Measurements from ENCODE around the gene LRRC71.

LRRC71 gene

DNA sequence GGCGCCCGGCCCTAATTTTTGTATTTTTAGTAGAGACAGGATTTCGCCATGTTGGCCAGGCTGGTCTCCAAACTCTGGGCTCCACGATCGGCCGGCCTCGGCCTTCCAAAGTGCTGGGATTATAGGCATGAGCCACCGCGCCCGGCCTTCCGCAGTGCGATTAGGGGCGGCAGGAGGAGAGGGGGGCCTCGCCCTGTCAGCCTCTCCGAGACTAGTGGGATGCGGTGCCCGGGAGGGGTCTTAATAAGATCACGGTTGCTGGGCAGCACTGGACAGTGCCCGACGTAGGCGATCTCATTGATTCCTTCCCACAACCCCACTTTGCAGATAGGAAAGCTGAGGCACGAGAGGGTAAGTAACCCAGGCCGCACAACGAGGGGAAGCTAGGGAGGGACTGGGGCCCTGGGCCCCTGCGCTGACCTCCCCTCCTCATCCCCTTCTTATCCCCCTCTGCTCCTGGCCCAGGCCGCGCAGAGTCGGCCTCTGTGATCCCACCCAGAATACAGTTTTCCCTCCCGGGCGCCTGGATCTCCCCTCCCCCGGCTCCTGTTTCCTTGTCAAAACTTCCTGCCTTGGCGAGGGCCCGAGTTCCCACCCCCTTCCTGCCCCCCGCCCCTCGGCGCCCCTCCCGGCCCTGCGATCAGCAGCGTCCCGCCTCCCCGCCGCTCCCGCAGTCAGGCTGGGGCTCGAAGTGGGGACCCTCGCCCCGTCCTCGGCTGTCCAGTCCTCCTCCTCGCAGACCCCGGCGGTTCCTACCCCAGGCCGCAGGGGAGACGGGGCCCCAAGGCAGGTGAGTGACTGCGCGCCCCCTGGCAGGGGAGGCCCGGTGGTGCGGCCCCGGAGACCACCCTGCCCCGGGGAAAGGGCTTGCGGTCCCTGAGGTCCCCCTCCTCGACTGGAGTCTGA, 27.1 kb upstream of the LRRC71 start, which contains the start of gene PEAR1:
PEAR1 (plus strand) TSS at position 671 of the 906 bp plus-strand sequence. CDS start 10,209 bp downstream, outside the sequence.
- no peak for DNase-seq

DNA sequence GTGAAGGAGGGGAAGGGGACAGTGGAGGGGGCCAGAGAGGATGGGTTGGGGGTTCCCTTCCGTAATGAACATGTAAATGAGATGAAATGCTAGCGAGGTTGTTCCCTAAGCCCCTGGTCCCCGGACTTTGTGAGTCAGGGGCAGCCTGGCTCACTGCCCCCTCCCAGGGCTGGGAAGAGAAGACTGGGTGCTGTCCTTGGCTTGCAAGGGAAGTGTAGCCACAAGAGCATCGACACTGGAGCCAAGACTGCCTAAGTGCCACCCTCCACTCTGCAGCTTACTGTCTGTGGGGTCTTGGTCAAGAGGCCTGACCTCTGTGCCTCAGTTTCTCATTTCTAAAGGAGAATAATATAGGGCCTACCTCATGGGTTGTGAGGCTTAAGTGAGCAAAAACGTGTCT, 26.4 kb upstream of the LRRC71 start:
- no peak for DNase-seq

DNA sequence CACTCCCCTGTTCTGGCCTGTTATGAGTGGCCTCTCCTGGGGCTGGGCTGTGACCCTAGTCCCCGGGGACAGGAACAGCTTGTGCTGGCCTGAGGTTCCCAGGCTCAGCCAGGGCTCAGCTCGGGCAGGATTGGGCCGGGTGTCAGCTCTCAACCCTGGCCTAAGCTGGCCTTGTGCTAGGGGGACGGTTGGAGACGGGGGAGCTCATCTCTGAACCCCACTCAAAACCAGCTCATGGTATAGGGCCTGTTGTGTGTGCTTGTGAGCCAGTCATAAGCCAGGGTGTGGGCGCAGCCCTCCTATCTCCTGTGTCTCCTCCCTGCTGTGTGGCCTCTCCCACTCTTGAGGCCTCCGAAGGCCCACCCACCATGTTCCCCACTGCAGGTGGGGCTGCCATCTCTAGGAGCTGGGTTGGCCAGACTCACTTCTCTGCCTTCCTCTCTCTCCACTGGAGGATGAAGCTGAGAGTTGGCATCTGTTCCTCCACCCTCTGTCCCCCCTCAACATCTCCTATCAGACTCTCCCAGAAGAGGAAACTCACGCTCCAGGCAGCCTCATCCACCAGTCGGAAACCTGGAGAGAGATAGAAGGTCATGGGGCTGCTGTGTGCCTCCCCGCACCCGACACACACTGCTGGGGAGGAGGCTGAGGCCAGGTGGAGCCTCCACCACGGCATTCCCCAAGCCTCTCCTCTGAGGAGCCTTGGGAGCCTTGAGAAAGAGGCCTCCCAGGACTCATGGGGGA, 25.5 kb upstream of the LRRC71 start:
- no peak for DNase-seq

DNA sequence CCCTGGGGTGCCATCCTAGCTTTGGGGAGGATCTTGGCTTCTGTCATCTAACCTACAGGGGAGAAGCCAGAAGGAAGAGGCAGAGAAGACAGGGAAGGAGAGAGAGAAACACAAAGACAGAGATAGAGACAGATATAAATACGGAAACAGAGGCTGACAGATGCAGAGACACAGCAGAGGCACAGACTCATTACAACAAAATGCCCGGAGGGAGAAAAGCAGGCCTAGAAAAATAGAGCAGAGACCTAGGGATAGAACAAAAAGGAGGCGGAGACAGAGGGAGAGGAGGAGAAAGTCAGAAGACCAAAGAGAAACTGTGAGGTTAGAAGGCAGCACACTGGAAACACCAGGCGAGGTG, 25.0 kb upstream of the LRRC71 start:
- no peak for DNase-seq

DNA sequence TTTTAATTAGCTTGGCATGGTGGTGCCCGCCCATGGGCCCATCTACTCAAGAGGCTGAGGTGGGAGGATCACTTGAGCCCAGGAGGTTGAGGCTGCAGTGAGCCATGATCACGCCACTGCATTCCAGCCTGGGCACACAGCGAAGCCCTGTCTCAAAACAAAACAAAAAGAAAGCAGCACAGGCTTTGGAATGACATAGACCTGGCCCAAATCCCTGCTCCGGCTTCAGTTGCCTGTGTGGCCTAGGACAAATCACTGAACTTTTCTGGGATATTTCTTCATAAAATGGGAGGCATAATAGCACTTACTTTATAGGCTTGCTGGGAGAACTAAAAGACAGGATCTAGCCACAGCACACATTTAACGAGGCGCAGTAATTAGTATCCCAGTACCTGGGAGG, 24.5 kb upstream of the LRRC71 start:
- DNase-seq, result no peak

DNA sequence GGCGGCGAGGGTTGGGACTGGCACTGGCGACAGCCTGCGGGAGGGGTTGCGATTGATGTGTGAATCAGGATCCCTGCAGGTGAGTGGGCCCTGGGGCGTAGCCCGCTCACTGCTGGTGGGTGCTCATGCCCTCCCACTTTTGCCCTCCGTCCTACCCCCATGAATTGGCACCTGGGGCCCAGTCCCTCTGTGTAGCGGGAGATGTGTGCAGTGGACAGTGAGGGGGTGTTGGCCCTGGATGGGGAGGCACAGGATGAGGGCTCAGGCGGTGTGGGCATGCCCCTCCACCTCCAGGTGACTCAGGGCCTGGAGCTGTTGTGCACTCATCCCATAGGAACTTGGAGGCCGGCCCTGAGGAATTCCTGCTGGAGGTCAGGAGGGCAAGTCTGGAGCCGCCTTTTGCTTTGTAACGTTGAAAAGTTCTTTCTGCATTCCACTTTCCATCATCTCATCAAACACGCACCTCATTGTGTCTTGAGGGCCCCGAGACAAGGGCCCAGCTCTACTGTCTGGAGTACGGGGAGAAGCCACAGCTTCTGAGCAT, 23.9 kb upstream of the LRRC71 start:
- DNase-seq, result no peak

DNA sequence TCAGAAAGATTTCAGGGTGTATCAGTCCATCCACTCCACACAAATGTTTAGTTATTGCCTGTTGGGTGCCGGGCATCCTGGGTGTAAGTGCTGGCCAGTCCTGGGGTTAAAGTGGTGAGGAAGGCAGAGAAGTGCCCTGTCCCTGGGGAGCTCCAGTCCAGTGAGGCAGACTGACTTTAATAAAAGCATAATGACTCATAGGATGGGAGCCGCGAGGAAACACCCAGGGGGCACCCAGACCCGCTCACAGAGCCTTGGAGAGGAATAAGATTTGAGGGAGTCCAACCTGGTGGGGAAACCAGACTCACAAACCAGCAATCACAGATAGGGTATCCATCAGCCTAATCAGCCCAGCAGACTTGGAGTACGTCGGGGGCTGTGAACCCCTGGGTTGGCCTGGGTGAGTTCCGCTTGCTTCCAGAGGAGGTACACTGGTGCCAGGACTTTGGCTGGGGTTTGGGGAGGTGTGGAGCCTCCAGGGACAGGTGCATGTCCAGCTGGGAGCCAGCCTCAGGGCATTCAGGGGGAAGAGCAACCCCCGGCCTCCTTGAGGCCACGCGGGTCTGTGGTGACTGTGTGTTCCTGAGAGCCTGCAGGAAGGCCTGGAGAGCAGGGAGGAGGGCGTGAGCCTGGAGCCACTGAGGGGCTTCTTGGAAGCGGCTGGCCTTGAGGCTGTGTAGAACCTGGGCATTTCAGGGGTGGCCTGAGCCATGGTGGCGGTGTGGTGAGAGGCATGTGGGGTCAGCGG, 23.2 kb upstream of the LRRC71 start:
- no peak for DNase-seq

DNA sequence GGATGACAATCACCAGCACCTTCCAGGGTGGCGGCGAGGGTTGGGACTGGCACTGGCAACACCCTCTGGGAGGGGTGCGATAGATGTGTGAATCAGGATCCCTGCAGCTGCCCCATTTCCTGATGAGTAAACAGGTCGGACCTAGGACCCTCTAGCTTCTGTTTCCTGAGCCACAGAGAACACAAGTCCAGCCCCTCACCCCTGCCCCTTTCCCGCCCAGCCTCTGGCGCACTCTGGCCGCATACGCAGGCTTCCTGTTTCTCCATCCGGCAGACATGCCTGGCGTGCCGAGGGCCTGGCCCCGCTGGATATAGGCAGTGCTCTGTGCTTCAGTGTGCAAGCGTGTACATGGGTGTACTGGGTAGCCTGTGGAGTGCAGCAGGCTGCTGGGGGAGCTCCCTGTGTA, 22.3 kb upstream of the LRRC71 start:
- no peak for DNase-seq

DNA sequence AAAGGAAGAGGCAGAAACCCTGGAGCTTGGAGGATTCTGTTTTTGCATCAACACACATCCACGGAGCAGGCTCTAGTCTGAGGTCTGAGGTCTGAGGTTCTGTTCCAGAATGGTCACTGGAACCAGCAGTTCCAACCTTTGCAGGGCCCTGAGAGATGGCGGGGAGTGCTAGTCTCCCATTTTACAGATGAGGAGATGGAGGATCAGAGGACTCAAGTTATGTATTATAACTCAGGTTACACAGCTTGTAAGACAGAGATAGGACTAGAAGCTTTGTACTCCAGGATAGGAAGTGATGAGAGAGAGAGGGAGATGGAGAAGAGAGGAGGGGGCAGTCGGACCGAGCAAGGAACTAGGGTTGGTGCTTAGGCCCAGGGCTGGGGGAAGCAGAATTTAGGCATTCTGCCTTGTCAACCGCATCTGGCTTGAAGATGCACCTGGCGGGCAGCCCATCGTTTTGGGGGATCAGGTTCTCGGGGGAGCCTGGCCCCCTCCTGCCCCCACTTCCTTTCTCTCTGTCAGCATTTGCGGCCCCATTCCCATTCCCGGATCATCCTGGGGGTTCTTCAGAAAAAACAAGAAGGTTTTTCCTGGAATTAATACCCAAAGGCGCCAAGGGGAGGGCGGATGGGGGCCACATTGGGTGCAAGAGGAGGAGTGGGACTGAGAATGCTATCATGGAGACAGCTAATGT, 21.3 kb upstream of the LRRC71 start:
- no peak for DNase-seq

DNA sequence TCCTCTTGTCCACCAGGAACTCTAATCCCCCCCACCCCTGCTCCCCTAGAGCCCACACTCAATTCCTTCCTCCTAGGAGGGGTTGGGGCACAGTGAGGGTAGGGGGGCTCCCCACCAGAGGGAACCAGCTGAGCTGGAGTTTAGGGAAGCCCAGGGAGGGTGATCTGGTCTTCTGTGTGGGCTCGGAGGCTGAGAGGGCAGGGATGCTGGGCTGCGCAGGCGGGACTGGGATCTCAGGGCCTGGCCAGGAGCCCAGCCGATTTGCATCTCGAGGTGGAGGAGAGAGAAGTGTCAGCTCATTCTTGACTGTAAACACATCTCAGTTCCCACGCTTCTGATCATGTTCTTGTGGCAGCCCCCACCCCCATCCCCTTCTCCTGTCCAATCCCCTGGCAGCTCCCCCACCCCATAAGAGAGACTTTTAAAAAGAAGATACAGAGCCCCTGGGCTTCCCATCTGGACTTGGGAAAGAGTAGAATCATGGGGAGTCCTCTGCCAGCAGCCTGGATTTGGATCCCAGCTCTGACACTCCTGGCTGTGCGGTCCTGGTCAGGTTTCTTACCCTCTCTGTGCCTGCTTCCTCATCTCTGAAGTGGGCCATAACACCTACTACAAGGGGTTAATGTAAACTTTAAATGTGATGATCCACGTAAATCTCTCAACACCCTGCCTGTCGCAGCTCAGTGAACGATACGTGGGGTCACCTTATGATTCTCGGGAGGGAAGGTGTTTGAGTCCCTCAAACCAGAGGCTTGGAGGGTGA, 20.3 kb upstream of the LRRC71 start:
- no peak for DNase-seq

DNA sequence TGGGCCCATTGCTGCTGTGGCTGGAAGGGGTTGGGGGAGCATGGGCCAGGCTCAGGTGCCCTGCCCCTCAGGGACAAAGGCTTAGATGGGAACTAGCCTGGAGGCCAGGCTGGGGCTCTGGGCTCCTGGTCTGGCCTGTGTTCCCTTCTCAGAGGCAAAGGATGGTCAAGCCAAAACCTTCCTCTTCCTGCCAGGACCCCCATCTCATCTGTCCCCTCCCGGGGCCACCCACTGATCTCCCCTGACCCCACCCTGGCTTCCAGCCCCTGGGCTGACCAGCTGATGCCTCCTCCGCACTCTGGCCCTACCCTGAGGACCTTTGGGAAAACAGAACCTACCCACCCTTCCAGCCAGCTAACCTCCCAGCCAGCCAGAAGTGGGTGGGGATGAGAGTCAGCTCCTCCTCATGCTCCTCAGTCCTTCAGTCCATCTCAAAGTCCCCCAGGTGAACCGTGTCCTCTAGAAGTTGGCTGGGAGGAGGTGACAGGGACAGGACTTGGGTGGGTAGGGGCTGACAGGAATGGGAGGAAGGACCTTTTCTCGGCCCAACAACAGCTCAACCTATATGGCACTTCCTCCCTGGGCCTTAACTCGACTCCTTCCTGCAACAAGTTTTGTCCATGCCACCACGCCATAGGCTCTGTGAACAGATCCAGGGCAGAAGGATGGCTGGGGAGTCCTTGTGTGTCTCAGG, 19.4 kb upstream of the LRRC71 start:
- no peak for DNase-seq

DNA sequence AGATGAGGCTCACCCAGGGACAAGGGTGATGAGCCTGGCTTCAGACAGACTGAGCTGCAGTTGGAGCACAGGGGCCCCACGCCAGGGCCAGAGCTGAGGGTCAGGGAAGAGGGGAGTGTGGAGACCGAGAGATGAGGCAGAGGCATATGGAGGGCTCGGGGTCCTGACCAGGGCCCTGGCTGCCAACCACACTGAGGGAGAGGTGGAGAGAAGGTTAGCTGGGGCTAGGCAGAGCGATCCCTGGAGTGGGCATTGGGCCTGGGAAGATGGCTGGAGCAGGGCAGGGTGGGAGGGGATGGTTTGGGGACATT, 18.9 kb upstream of the LRRC71 start:
- no peak for DNase-seq

DNA sequence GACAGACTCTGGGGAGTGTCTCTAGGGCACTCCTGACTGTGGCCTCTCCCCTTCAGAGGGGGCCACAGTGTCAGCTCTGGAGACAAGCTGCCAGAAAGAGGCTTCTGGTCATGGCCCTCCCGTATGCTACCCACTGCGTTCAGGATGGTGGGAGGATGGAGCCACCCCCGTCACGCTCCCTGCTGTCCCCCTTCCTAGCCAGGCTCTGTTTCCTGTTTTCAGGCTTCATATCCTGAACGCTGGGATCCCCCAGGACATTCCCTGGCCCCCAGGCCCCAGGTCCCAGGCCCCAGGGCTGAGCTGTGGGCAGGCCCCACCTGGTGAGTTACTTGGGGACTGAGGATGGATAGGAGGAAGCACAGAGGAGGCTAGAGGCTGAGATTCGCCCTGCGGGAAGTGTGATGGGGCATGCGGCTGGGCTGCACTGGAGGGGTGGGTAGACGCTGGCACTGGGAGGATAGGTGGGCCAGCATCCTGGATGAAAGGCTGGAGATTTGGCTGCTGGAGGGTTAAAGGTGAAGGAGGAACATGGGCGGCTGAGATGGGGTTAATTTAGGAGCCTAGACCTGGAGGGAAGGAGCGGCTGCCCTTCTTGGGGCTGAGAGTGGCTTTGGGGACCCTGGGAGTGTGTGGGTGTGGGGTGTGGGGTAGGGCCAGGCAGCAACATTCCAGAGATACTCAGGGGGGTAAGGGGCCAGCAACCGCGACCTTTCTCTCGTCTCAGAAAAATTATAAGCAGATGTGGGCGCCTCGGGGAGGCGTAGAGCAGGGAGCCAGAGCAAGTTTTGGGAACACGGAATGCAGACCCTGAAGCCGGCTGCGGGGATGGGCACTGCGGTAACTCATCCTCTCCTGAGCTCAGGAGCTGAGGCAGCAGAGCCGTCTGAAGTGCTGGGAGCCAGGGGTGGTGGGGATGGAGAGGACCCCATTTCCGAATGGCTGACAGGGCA, 18.2 kb upstream of the LRRC71 start:
- DNase-seq, result no peak

DNA sequence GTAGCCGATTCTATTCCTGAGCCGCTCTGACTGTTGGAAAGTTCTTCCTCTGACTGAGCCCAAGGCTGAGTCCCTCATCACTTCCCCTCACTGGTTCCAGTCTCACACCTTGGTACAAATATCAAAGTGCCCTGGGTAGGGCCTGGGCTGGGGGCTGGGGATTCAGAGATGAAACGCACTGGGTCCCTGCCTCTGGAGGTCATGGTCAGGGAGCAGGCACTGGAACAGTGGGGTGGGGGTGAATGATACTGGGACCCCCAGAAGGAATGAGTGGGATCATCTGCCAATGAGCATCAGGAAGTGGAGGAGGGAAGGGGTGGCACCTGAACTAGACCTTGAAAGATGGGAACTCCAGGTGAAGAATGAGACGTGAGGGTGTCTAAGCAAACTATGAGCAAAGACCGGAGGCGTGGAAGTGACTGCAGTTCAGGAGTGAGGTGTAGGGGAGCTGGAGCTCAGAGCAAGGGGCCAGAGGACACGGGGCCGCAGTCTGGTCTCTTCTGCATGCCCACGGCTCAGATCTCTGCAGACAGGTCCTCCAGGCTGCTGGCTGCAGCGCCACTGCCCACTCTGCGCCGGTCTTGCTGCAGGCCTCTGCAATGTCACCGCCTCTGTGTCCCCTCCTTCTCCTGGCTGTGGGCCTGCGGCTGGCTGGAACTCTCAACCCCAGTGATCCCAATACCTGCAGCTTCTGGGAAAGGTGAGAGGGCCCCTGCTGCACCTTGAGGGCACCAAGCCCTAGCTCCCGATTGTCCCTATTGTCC, 16.9 kb upstream of the LRRC71 start:
- no peak for DNase-seq

DNA sequence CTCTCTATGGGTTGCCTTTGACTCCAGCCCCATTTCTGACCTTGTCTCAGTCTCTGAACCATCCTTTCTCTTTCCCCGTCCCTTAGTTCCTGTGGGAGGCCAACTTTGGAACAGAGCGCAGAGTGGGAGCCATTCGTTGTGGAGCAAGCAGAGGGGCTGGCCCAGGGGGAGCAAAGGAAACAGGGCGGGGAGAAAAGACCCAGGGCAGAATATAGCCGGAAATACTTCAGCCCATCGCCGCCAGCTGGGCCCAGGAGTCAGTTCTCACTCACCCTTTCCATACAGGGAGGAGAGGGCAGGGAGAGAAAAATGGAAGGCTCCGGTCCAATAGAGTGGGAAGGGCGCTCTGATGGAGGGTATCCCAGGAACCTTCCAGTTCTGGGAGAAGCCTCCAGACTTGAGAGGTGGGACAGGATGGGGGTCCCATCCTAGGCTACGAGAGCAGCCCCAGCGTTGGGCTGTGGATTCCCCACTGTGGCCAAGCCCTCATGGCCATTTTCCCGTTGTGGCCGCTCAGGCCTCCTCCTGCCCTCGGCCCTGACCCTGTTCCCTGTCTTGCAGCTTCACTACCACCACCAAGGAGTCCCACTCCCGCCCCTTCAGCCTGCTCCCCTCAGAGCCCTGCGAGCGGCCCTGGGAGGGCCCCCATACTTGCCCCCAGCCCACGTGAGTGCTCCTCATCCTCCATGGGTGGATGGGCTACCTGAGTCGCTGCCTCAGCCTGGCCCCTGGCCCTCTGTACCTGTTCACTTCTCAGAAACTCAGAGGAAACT, 16.1 kb upstream of the LRRC71 start:
- DNase-seq, result no peak

DNA sequence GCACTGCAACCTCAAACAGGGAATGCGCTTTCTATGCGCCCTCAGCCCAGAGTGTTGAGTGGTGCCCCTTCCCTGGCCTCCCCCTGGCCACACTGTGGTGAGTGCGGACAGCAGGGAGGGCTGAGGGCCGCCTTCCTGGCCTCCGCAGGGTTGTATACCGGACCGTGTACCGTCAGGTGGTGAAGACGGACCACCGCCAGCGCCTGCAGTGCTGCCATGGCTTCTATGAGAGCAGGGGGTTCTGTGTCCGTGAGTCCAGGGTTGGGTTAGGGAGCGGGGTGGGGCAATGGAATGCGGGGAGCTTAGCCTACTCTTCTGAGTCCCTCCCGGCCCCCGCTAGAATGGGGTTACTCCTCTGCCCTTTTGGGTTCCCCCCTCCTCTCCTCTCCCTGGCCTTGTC, 15.3 kb upstream of the LRRC71 start:
- no peak for DNase-seq

DNA sequence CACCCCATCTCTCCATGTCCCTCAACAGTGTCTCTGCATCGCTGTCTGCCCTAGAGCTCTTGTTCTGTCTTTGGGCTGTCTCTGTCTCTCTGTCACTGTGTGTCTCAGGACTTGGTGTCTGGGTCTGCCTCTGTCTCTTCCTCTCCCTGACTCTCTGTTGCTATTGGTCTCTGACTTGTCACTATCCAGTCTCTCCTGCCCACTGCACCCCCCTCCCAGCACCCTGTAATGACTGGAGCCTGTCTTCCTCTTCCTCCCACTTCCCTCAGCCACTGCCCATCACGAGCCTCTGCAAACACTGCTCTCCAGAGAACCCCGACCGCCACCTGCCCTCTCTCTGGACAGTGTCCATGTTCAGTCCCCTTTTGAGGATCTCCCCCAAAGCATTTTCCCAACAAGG, 14.8 kb upstream of the LRRC71 start:
- no peak for DNase-seq

DNA sequence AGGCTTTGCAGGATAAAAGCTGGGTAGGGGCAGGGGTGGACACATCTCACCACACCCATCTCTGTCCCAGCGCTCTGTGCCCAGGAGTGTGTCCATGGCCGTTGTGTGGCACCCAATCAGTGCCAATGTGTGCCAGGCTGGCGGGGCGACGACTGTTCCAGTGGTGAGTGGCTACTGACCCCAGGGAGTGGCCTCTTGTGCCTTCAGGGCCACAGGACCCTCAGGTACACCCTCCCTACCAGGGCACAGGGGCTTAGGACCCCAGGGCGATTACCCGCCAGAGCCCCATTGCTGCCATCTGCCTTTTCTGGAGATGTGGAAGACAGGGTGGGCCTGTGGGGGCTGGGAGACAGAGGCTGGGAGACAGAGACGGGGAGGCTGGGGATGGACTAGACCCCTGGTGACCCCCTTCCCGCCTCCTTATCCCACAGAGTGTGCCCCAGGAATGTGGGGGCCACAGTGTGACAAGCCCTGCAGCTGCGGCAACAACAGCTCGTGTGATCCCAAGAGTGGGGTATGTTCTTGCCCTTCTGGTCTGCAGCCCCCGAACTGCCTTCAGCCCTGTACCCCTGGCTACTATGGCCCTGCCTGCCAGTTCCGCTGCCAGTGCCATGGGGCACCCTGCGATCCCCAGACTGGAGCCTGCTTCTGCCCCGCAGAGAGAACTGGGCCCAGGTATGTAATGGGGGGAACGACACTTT, 14.1 kb upstream of the LRRC71 start:
- no peak for DNase-seq
